Naive B cell (primary cell): ENCODE measurements around the gene ROS1. TPM values are rescaled to one million over a fixed set of nuclear protein-coding genes. Genes with fewer than 3 reads are reported as not detected.
"Not testable (repeated sequence)": the region's sequence is repeated elsewhere in the genome, so short reads cannot be mapped to it uniquely, and the experiment has no call there.

Experiments
- ATAC-seq, 2 donors: fragments of 150-1000 bp; cut with Tn5 transposase; 2 replicates each; pipeline ENCODE4 v1.10.0; 2021; ENCODE audit warnings: low read depth in 2 of 2, mild to moderate bottlenecking in 2 of 2, moderate library complexity in 2 of 2
- DNase-seq: peaks from one replicate; pipeline ENCODE4 v3.0.0; 2022
- H3K27ac Mint-ChIP-seq, 6 donors: one replicate each; pipeline ENCODE4 v1.8.0; 2020 to 2022; ENCODE audit warnings: mild to moderate bottlenecking in 6 of 6, mixed read lengths in 6 of 6, moderate library complexity in 5 of 6, inconsistent platforms in 2 of 6
- H3K27me3 Mint-ChIP-seq, 3 donors: one replicate each; pipeline ENCODE4 v1.8.0; 2021 to 2022; ENCODE audit warnings: mixed read lengths in 3 of 3, mild to moderate bottlenecking in 1 of 3
- H3K36me3 Mint-ChIP-seq, 2 donors: one replicate each; pipeline ENCODE4 v1.8.0; 2020 to 2022; ENCODE audit warnings: mixed read lengths in 2 of 2, inconsistent platforms in 1 of 2, mild to moderate bottlenecking in 1 of 2
- H3K4me1 Mint-ChIP-seq, 3 donors: one replicate each; pipeline ENCODE4 v1.8.0; 2020 to 2022; ENCODE audit warnings: mixed read lengths in 3 of 3, inconsistent platforms in 1 of 3, mild to moderate bottlenecking in 1 of 3, moderate library complexity in 1 of 3
- H3K4me3 Mint-ChIP-seq, 8 donors: one replicate each; pipeline ENCODE4 v1.8.0; 2020 to 2022; ENCODE audit warnings: mild to moderate bottlenecking in 8 of 8, mixed read lengths in 8 of 8, moderate library complexity in 8 of 8, inconsistent platforms in 2 of 8
- H3K9me3 Mint-ChIP-seq, 7 donors: one replicate each; pipeline ENCODE4 v1.8.0; 2020 to 2022; ENCODE audit warnings: mixed read lengths in 7 of 7, mild to moderate bottlenecking in 5 of 7, inconsistent platforms in 2 of 7, moderate library complexity in 1 of 7
- polyA plus RNA-seq, 6 donors: library from polyadenylated mRNA; unstranded; fragments of 300-500 nt; fragmentation: Illumina TruSeq; gene quantifications; one replicate each; pipeline ENCODE4 v1.2.3, GENCODE V29; 2021; ENCODE audit warnings: low read depth in 6 of 6

The ROS1 gene
- polyA plus RNA-seq, 6 donors from 2014 or later = not detected

DNA sequence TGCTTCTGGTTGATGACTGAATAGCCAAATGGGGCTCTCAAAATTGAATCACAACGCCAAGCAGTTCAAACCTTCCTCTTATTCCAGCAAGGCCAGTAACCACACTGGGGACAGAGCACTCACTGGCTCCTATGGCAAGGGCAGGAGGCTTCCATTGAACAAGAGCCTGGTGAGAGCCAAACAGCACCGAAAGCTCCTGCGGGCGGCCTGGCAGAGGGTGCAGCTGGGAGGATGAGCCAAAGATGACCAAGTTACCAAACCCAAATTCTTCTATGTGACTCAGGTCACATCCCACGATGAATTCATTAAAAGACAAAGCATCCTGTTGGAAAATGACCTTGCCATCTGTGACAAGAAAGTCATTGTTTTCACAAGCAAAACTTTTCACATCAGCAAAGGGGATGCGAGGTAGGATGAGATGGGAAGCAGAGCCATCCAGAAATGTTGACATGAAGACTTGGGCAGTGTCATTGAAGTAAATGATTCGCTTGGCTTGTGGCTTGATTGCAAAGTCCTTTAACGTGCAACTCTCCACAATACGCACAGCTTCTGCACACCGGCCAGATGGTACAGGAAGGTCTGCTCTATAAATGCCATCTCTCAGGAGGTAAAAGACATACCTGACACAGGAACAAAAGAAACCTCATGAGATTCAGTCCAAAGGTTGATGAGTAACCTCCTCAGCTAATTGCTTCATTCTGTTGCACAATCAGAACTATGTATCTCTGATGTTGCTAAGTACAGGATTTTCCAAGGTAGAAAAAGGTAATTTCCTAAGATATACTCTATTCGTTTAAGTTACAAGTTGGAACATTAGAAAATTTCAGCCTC lies 36.3 kb downstream of the ROS1 start:
- Mint-ChIP-seq H3K27me3 (peaks cover 12 to 20% (median 15%) of the 10 kb centered on the region in 3 donors), H3K36me3 (no peaks in the 10 kb centered on the region), H3K4me1 (no peaks in the 10 kb centered on the region), H3K9me3 (peaks cover 0 to 4% (median 0%) of the 10 kb centered on the region in 7 donors), H3K27ac (no peak overlapping the region), H3K4me3 (no peak overlapping the region)
- no peak for ATAC-seq
- no peak for DNase-seq

GRCh38 chr6:117387454-117387974 lies 38.2 kb downstream of the ROS1 start:
- H3K4me3 Mint-ChIP-seq = no peak overlapping the region

GRCh38 chr6:117384659-117385058 lies 41.1 kb downstream of the ROS1 start:
- DNase-seq (no peak), ATAC-seq (no peak)
- H3K4me1 Mint-ChIP-seq = no peaks in the 10 kb centered on the region
- H3K27ac Mint-ChIP-seq = no peak overlapping the region
- H3K36me3 Mint-ChIP-seq = no peaks in the 10 kb centered on the region
- H3K4me3 Mint-ChIP-seq = no peak overlapping the region
- peaks cover 0 to 4% (median 1%) of the 10 kb centered on the region in 7 donors for H3K9me3 Mint-ChIP-seq
- H3K27me3 Mint-ChIP-seq = peaks cover 5 to 15% (median 8%) of the 10 kb centered on the region in 3 donors

More at GRCh38 chr6:117387454-117387974, 38.2 kb downstream of the ROS1 start:
- peaks cover 0 to 4% (median 1%) of the 10 kb centered on the region in 7 donors for H3K9me3 Mint-ChIP-seq
- H3K27me3 Mint-ChIP-seq = peaks cover 10 to 17% (median 11%) of the 10 kb centered on the region in 3 donors
- DNase-seq (no peak), ATAC-seq (no peak)
- H3K4me1 Mint-ChIP-seq = no peaks in the 10 kb centered on the region
- H3K36me3 Mint-ChIP-seq = no peaks in the 10 kb centered on the region
- H3K27ac Mint-ChIP-seq = no peak overlapping the region

DNA sequence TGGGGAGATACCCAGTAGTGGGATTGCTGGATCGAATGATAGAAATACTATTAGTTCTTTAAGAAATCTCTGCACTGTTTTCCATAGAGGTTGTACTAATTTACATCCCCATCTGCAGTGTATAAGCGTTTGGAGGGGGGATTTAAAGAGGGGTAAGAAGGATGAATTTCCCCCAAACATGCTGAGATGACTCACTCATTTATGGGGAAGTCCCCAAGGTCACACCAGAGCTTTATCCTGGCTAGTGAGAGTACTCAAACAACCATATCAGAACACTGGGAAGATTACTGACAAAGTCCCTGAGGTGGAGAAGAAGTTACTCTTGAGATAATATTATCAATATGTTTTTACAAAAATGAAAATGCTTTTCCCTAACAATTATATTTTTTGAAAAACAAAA lies 44.0 kb downstream of the ROS1 start:
- Mint-ChIP-seq H3K4me1 (no peaks in the 10 kb centered on the region), H3K27me3 (peaks cover 0 to 19% (median 10%) of the 10 kb centered on the region in 3 donors), H3K27ac (no peak overlapping the region), H3K36me3 (no peaks in the 10 kb centered on the region), H3K4me3 (no peak overlapping the region), H3K9me3 (peaks cover 0 to 7% (median 0%) of the 10 kb centered on the region in 7 donors)
- ATAC-seq = no peak
- no peak for DNase-seq

GRCh38 chr6:117380298-117380697 lies 45.4 kb downstream of the ROS1 start:
- H3K4me3 Mint-ChIP-seq = no peak overlapping the region
- no peaks in the 10 kb centered on the region for H3K36me3 Mint-ChIP-seq
- H3K27me3 Mint-ChIP-seq = peaks cover 0 to 12% (median 10%) of the 10 kb centered on the region in 3 donors
- no peaks in the 10 kb centered on the region for H3K4me1 Mint-ChIP-seq
- ATAC-seq (no peak), DNase-seq (no peak)
- H3K27ac Mint-ChIP-seq = no peak overlapping the region
- peaks cover 0 to 7% (median 2%) of the 10 kb centered on the region in 7 donors for H3K9me3 Mint-ChIP-seq

DNA sequence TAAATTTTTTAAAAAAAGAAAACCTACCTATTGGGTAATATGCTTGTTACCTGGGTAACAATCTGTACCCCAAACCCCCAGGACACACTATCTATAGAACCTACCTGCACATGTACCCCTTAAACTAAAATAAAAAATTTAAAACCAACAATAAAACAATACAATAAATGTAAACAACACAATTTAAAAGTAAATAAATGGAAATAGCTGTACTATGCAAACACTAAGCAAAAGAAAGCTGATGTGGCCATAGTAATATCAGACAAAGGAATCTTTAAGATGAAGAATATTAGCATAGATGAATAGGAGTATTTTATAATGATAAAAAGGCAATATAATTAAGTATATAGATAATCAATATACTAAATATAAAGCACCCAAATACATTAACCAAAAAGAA lies 50.3 kb downstream of the ROS1 start:
- peaks cover 0 to 25% (median 8%) of the 10 kb centered on the region in 7 donors for H3K9me3 Mint-ChIP-seq
- no peak overlapping the region for H3K4me3 Mint-ChIP-seq
- ATAC-seq = no peak
- H3K27ac Mint-ChIP-seq = no peak overlapping the region
- H3K36me3 Mint-ChIP-seq = no peaks in the 10 kb centered on the region
- DNase-seq = no peak
- H3K4me1 Mint-ChIP-seq = peaks cover 0 to 2% (median 0%) of the 10 kb centered on the region in 3 donors
- peaks cover 8 to 18% (median 11%) of the 10 kb centered on the region in 3 donors for H3K27me3 Mint-ChIP-seq

- no peaks in the 10 kb centered on the region for H3K36me3 Mint-ChIP-seq
- H3K4me1 Mint-ChIP-seq = peaks cover 0 to 2% (median 0%) of the 10 kb centered on the region in 3 donors
- H3K9me3 Mint-ChIP-seq = peaks cover 0 to 25% (median 8%) of the 10 kb centered on the region in 7 donors
- no peak overlapping the region for H3K4me3 Mint-ChIP-seq
- no peak overlapping the region for H3K27ac Mint-ChIP-seq
- DNase-seq (no peak), ATAC-seq (no peak)
- H3K27me3 Mint-ChIP-seq = peaks cover 7 to 18% (median 8%) of the 10 kb centered on the region in 3 donors
These were observed 52.4 kb downstream of the ROS1 start for GRCh38 chr6:117373211-117373813.

GRCh38 chr6:117372289-117372688 lies 53.5 kb downstream of the ROS1 start:
- H3K36me3 Mint-ChIP-seq, H3K27me3 Mint-ChIP-seq, H3K27ac Mint-ChIP-seq, H3K4me1 Mint-ChIP-seq, ATAC-seq, DNase-seq: not testable (repeated sequence)
- H3K4me3 Mint-ChIP-seq = peak overlapping the region in 2 of 8 donors; percentile 7 to 61
- H3K9me3 Mint-ChIP-seq = peaks cover 0 to 20% (median 8%) of the 10 kb centered on the region in 7 donors

DNA sequence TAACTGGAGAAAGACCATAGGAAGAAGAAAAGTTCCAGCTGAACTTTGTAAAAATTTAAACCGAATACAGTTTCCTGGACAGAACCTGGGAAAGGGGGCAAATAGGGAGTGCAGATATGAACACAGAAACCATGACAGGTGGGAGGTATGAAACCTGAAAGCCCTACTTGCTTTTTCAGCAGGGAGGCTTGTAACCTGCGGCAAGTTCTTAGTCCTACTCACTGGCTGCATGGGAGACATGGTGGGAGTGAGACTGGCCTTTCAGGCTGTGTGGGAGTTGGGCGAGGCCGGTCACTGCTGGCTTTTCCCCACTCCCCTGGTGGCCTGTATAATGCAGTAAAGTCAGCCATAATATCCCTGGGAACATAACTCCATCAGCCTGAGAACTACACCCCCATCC lies 54.2 kb downstream of the ROS1 start:
- H3K27me3 Mint-ChIP-seq = peaks cover 7 to 16% (median 13%) of the 10 kb centered on the region in 3 donors
- H3K36me3 Mint-ChIP-seq = no peaks in the 10 kb centered on the region
- H3K4me1 Mint-ChIP-seq = peaks cover 0 to 2% (median 0%) of the 10 kb centered on the region in 3 donors
- DNase-seq = no peak
- no peak overlapping the region for H3K4me3 Mint-ChIP-seq
- no peak for ATAC-seq
- no peak overlapping the region for H3K27ac Mint-ChIP-seq
- peaks cover 0 to 20% (median 8%) of the 10 kb centered on the region in 7 donors for H3K9me3 Mint-ChIP-seq

DNA sequence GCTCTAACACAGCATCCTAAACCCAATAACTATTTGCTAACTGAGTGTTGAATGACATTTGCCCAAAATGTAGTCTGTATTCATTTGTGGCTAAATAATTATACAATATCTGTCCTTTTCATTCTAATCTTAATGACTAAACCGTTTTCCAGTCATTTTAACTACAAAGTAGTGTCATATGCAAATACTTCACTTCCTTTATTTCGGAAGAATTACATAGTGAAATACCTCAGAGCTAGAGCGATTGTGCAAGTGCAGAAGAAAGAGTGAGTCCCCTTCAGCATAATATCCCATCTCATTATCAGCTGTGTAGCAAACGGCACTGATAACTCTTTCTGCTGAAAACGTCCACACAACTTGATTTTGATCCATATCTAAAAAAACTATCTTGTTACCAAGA lies 66.2 kb downstream of the ROS1 start:
- Mint-ChIP-seq H3K4me1 (no peaks in the 10 kb centered on the region), H3K9me3 (no peaks in the 10 kb centered on the region), H3K27me3 (peaks cover 4 to 9% (median 7%) of the 10 kb centered on the region in 3 donors), H3K36me3 (no peaks in the 10 kb centered on the region), H3K4me3 (no peak overlapping the region), H3K27ac (no peak overlapping the region)
- ATAC-seq = no peak
- no peak for DNase-seq

DNA sequence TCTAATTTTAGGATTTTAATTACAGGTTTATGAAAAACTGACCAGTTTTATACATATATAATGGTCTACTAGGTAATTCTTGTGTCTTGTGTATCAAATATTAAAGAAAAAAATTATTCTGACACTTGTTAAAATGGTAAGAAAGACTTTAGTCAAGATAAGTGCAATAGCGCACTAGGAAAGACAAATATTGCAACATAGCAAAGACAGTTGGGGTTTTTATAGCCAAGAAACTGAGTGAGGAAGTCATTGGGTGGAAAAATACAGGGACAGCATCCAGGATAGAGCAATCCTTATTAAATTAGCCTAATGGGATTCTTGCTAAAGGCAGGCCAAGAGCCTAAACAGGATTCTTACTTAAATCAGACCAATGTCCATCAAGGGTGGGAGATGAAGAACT lies 71.1 kb downstream of the ROS1 start:
- H3K36me3 Mint-ChIP-seq = no peaks in the 10 kb centered on the region
- H3K4me1 Mint-ChIP-seq = no peaks in the 10 kb centered on the region
- H3K27ac Mint-ChIP-seq = no peak overlapping the region
- no peak overlapping the region for H3K4me3 Mint-ChIP-seq
- peaks cover 4 to 29% (median 23%) of the 10 kb centered on the region in 3 donors for H3K27me3 Mint-ChIP-seq
- no peak for DNase-seq
- ATAC-seq = no peak
- no peaks in the 10 kb centered on the region for H3K9me3 Mint-ChIP-seq

DNA sequence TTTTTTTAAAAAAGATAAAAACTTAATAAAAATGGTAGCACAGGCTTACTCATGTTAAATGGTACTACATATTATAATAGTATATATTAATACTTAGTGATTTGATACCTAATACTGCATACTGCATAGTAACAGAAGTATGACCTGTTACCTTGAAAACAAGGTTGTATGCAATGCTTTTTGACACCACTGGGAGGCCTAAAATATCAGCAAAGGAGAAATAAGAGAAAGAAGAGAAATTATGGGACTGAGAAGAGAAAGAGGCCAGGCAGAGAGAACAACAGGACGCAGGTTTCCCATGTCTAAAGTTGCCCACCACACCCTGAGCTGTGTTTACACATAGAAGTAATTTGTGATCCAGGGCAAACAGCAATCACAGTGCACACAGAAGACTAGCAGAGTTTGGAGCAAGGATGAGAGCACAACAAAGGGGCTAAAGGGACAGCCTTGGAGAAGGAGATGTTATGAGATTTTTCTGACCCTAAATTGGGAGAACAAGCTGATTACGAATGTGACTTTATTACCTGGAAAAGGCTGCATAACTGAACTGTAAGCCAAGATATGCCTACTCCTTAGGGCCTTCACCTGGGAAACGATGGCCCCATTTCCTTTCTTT lies 73.2 kb downstream of the ROS1 start:
- DNase-seq = no peak
- peaks cover 0 to 22% (median 14%) of the 10 kb centered on the region in 3 donors for H3K27me3 Mint-ChIP-seq
- ATAC-seq = no peak
- no peaks in the 10 kb centered on the region for H3K36me3 Mint-ChIP-seq
- no peak overlapping the region for H3K4me3 Mint-ChIP-seq
- H3K9me3 Mint-ChIP-seq = no peaks in the 10 kb centered on the region
- no peaks in the 10 kb centered on the region for H3K4me1 Mint-ChIP-seq
- H3K27ac Mint-ChIP-seq = no peak overlapping the region

DNA sequence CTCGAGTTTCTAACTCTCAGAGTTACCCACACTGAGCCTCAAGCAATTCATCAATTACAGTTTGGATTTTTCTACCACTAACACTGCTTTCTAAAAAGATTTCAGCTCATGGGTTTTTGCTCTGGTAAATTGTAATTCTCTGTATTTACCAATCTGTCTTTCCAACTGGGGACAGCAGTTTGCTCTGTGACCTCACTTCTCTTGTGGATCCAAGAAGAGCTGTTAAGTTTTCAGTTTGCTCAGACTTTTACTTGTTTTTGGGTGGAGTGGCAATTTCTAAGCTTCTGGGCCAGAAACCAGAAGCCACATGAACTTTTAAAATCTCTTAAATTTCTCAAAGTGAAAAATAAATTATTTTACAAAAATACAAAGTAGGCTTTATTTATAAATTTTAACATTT lies 74.2 kb downstream of the ROS1 start:
- Mint-ChIP-seq H3K4me1 (no peaks in the 10 kb centered on the region), H3K27me3 (peaks cover 2 to 22% (median 14%) of the 10 kb centered on the region in 3 donors), H3K27ac (no peak overlapping the region), H3K4me3 (no peak overlapping the region), H3K36me3 (no peaks in the 10 kb centered on the region), H3K9me3 (no peaks in the 10 kb centered on the region)
- ATAC-seq (no peak), DNase-seq (no peak)
